Left lung (tissue), 10 donors: ENCODE results near the gene HSPA6. TPM values are rescaled to one million over a fixed set of nuclear protein-coding genes. Genes with fewer than 3 reads are reported as not detected.
"Not testable (repeated sequence)": the region's sequence is repeated elsewhere in the genome, so short reads cannot be mapped to it uniquely, and the experiment has no call there.

Experiments
- ATAC-seq: fragments of 200-7000 bp; cut with Tn5 transposase; one replicate; pipeline ENCODE4 v1.9.1; 2020; ENCODE audit warnings: moderate library complexity
- DNase-seq, 4 donors: peaks; one replicate each; pipeline ENCODE4 v3.0.0-alpha.2; 2013 to 2020
- H3K27ac ChIP-seq, 2 donors: fragments of 200-600 bp; sonication (generic) in 1 of 2; one replicate each; pipeline versions ENCODE4 v1.5.0 to v1.8.0; 2020 to 2021
- H3K27me3 ChIP-seq, 2 donors: fragments of 200-600 bp; sonication (generic) in 1 of 2; one replicate each; pipeline versions ENCODE4 v1.5.0 to v1.8.0; 2020 to 2021
- H3K36me3 ChIP-seq, 2 donors: fragments of 200-600 bp; sonication (generic) in 1 of 2; one replicate each; pipeline versions ENCODE4 v1.5.0 to v1.8.0; 2020 to 2021
- H3K4me1 ChIP-seq, 2 donors: fragments of 200-600 bp; one replicate each; pipeline ENCODE4 v1.8.0; 2021
- H3K4me3 ChIP-seq, 2 donors: fragments of 200-600 bp; sonication (generic) in 1 of 2; one replicate each; pipeline versions ENCODE4 v1.5.0 to v1.8.0; 2020 to 2021; ENCODE audit warnings: mild to moderate bottlenecking in 1 of 2
- H3K9me3 ChIP-seq, 2 donors: fragments of 200-600 bp; sonication (generic) in 1 of 2; one replicate each; pipeline versions ENCODE4 v1.5.0 to v1.8.0; 2020 to 2021
- intact Hi-C, 2 donors: fragments of 100-400 bp; cut with DNase I; formaldehyde crosslinking; loops; one replicate each; pipeline versions ENCODE4 v1.11.2 to v1.14.2; 2022
- polyA plus RNA-seq, 6 donors: library from polyadenylated mRNA; unstranded; fragments of 120-200 nt; gene quantifications; one replicate each; pipeline ENCODE4 v1.2.1, GENCODE V29; 2013; ENCODE audit not compliant: insufficient read length in 6 of 6
- total RNA-seq, 2 donors: library from RNA; stranded (reverse); fragmentation: NEBNext Ultra II Directional; extraction: Animal tissue kit (Norgen Biotek cat#: 25700); gene quantifications; one replicate each; pipeline ENCODE4 v1.2.1, GENCODE V29; 2021
- TF ChIP-seq, protein P1 (sequence below), 2 donors: fragments of 200-600 bp; sonication (generic) in 1 of 2; IDR thresholded peaks; one replicate each; pipeline versions ENCODE4 v1.5.0 to v1.8.0; 2021; ENCODE audit warnings: antibody characterized with exemption in 2 of 2
- donor health status: DM: no; HTN: yes; CAD: no.
- donor health status: DM: no; HTN: no; CAD: no.

HSPA6 gene
- total and polyA plus RNA-seq, 8 donors: 0.60 to 18.7 (median 1.2) TPM

DNA sequence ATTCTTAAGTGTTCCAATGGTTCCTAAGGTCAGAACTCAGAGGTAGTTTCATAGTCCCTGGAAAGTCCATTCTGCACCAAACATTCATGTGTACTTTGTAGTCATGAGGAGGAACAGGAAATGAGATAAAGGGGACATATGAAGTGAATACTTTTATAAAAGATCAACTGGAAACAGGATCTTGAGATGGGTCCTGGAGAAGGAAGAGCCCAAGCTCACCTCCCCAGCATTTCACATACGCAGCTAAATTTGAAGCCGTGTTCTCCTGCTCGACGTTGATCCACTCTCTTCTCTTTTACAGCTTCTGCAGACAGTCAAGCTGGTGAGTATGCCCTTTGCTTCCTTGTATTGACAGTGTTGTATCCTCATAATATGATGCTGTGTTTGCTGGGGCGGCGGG is 18.7 kb upstream of the HSPA6 start:
- ATAC-seq: no peak
- peak overlapping the region; percentile 70 to 92 for H3K27ac ChIP-seq
- intact Hi-C loops: no loop called here

DNA sequence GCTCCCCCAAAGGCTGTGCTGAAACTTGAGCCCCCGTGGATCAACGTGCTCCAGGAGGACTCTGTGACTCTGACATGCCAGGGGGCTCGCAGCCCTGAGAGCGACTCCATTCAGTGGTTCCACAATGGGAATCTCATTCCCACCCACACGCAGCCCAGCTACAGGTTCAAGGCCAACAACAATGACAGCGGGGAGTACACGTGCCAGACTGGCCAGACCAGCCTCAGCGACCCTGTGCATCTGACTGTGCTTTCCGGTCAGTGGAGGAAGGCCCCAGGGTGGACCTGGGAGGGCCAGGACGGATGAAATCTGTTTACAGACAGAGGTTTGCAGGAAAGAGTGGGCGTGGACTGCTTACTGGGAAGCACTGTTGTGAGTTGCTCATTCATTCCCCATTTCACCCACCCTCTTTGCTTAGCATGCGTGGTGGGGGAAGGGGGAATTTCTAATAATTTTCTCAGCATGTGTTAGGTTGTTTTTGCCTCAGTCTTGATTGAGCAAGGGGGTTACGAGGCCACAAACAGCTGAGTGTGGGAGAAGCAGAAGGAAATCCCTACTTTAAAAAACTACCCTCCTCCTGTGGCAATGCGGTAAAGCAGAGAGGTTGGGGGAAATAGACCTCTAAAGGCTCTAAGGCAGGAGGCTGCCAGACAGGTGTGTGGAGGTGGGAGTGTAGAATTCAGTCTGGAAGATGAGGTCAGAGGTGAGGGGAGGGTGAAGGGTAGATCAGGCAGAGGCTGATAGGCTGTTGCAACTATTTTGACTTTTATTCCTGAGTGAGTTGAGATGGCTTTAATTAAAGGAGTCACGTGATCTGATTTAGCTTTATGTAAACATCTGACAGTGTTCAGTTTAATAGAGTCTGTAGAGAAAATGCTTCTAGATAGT is 17.8 kb upstream of the HSPA6 start:
- Histone ChIP-seq H3K27ac (peak overlapping the region; percentile 70 to 92), H3K4me1 (peaks cover 9 to 75% of the 10 kb centered on the region in 2 donors), H3K36me3 (peaks cover 0 to 30% of the 10 kb centered on the region in 2 donors), H3K4me3 (peak overlapping the region; percentile 1 to 49), H3K9me3 (no peaks in the 10 kb centered on the region), H3K27me3 (no peaks in the 10 kb centered on the region)
- intact Hi-C loops: no loop called here
- ATAC-seq (peak; percentile 63), DNase-seq (peak in 2 of 4 donors; percentile 79 to 86)
- TF ChIP-seq, protein P1, sequence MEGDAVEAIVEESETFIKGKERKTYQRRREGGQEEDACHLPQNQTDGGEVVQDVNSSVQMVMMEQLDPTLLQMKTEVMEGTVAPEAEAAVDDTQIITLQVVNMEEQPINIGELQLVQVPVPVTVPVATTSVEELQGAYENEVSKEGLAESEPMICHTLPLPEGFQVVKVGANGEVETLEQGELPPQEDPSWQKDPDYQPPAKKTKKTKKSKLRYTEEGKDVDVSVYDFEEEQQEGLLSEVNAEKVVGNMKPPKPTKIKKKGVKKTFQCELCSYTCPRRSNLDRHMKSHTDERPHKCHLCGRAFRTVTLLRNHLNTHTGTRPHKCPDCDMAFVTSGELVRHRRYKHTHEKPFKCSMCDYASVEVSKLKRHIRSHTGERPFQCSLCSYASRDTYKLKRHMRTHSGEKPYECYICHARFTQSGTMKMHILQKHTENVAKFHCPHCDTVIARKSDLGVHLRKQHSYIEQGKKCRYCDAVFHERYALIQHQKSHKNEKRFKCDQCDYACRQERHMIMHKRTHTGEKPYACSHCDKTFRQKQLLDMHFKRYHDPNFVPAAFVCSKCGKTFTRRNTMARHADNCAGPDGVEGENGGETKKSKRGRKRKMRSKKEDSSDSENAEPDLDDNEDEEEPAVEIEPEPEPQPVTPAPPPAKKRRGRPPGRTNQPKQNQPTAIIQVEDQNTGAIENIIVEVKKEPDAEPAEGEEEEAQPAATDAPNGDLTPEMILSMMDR (IDR thresholded peaks at IDR 0.05): no peak

More for the DNA sequence above, 18.7 kb upstream of the HSPA6 start:
- Histone ChIP-seq H3K9me3 (no peaks in the 10 kb centered on the region), H3K27me3 (no peaks in the 10 kb centered on the region), H3K4me3 (peak overlapping the region; percentile 1 to 49), H3K4me1 (peaks cover 5 to 74% of the 10 kb centered on the region in 2 donors), H3K36me3 (peaks cover 0 to 21% of the 10 kb centered on the region in 2 donors)
- TF ChIP-seq, protein P1 (IDR thresholded peaks at IDR 0.05): no peak
- no peak for DNase-seq

DNA sequence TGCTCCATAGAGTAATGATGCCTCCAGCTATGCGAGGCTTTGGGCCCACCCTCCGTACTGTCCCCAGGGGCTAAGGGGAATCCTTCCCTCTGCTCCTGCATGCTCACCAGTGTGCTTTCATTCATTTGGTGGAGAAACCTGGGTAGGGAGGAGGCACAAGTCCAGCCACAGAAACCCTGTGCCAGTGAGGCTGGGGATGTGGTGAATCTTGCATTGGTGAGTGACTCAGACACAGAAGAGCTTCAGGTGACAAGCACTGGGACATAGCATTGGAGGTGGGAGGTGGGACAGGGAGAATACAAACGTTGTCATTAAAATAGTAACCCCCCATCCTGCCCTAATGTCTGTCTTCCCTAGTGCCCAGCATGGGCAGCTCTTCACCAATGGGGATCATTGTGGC is 13.9 kb upstream of the HSPA6 start:
- TF ChIP-seq, protein P1 (IDR thresholded peaks at IDR 0.05): no peak
- no peaks in the 10 kb centered on the region for H3K27me3 ChIP-seq
- peaks cover 0 to 40% of the 10 kb centered on the region in 2 donors for H3K36me3 ChIP-seq
- DNase-seq: no peak
- H3K9me3 ChIP-seq: no peaks in the 10 kb centered on the region
- H3K27ac ChIP-seq: no peak overlapping the region
- peaks cover 12 to 69% of the 10 kb centered on the region in 2 donors for H3K4me1 ChIP-seq
- no peak overlapping the region for H3K4me3 ChIP-seq
- intact Hi-C loops: no loop called here
- no peak for ATAC-seq

DNA sequence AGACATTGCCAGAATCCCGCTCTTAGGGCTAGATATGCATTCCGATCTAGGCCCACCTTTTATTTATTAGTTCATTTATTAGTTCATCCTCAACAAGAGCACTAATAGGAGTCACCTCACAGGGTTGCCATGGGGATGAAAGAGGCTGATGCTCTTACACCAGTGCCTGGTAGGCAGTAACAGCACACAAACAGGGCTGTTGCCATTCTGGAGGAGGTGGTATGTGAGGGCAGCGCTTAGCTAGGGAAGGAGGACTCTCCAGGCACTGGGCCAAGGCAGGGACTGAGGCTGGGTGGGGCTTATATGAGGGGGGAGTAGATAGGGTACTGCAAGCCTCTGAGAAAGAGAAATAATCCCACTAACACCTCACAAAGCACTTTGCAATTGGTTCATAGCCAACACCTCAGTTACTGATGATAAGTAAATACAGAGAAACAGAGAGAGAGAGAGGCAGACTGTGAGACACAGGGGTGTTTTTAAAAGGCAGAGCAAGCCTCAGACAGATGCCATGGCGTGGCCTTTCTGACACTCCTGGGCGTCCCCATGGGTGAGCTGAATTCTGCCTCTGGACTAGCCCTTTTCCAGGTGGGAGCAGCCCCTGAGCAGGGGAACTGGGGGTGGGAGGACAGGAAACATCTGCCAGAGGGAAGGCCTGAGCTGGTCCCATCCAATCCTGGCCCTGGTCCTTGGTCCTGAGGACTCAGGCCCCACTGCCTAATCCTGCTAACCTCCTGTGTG is 13.2 kb upstream of the HSPA6 start:
- TF ChIP-seq, protein P1 (IDR thresholded peaks at IDR 0.05): no peak
- DNase-seq: peak in 3 of 4 donors; percentile 31 to 83 (median 74)
- H3K27ac ChIP-seq: peak overlapping the region in 1 of 2 donors; percentile 53

DNA sequence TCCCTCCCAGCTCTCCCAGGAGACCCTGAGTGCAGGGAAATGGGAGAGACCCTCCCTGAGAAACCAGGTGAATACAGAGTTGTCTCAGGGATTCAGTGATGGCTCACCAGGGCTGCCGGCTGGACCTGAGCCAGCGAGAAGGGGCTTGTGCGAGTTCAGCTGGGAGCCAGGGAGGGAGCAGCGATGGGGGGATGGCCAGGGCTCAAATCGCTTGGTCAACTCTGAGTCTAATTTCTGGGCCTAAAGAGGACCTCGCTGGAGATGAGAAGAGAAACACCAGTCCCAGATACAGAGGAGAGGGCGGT is 12.6 kb upstream of the HSPA6 start:
- ATAC-seq (no peak), DNase-seq (peak in 1 of 4 donors; percentile 69)
- no peaks in the 10 kb centered on the region for H3K27me3 ChIP-seq
- TF ChIP-seq, protein P1 (IDR thresholded peaks at IDR 0.05): no peak
- H3K9me3 ChIP-seq: no peaks in the 10 kb centered on the region
- intact Hi-C loops: no loop called here
- peak overlapping the region in 1 of 2 donors; percentile 53 for H3K27ac ChIP-seq
- H3K36me3 ChIP-seq: peaks cover 0 to 41% of the 10 kb centered on the region in 2 donors
- peaks cover 12 to 63% of the 10 kb centered on the region in 2 donors for H3K4me1 ChIP-seq
- no peak overlapping the region for H3K4me3 ChIP-seq

More for the DNA sequence above, 13.2 kb upstream of the HSPA6 start:
- Histone ChIP-seq H3K9me3 (no peaks in the 10 kb centered on the region), H3K36me3 (peaks cover 0 to 41% of the 10 kb centered on the region in 2 donors), H3K4me3 (no peak overlapping the region), H3K27me3 (no peaks in the 10 kb centered on the region), H3K4me1 (peaks cover 12 to 64% of the 10 kb centered on the region in 2 donors)
- ATAC-seq: peak; percentile 78
- intact Hi-C loops: no loop called here

DNA sequence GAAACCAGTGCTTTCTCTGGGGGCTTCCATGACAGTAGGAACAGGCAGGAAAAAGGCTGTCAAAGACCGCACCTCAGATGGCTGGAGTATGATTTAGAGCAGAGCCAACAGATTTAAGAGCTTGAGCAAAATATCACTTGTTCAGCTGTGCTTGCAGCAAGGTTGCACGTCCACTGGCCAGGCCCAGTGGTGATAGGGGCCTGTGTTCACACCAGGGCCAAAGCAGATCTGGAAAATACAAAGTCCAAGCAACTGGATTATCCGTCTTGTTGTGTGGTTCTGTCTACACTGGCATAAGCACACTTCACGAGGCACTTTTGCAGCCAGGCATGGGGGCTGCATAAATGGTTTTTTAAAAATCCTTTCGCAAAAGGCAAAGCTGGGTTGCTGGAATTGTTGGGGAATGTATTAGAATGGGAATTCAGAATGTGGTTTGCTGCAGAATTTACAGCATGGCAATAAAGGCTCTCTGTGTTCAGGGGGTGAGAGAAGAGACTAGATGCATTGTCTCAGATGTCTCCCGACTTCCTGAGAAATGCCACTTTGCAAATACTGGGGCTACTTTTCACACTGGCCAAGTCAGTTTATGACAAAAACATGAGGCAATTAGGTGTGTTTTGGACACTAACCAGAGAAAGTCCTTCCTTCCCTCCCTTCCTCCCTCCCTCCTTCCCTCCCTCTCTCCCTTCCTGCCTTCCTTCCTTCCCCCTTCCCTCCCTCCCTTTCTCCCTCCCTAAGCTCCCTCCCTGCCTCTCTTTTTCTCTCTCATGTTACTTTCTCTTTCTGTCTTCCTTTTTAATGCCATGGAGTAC is 11.5 kb upstream of the HSPA6 start:
- H3K4me3 ChIP-seq, H3K27me3 ChIP-seq, intact Hi-C loops, H3K9me3 ChIP-seq, DNase-seq, ATAC-seq: not testable (repeated sequence)
- peaks cover 12 to 55% of the 10 kb centered on the region in 2 donors for H3K4me1 ChIP-seq
- peaks cover 0 to 42% of the 10 kb centered on the region in 2 donors for H3K36me3 ChIP-seq
- H3K27ac ChIP-seq: peak overlapping the region in 1 of 2 donors; percentile 51

DNA sequence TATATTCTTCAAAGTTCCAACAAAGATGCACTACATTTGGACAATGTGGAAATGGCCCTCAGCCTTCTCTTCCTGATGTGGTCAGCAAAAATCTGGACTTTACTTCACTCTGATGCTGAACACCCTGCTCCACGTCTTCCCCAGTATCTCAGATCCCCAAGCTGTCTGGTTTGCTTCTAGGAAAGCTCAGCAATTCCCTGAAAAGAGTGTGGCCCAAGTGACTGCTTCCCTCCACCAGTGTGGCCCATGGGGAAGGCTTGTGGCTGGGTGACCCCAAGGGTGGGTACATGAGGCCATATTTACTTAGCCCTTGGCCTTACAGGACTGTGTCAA is 10.9 kb upstream of the HSPA6 start:
- ATAC-seq, H3K27me3 ChIP-seq, H3K4me3 ChIP-seq, DNase-seq, intact Hi-C loops, H3K9me3 ChIP-seq: not testable (repeated sequence)
- Histone ChIP-seq H3K4me1 (peaks cover 12 to 49% of the 10 kb centered on the region in 2 donors), H3K36me3 (peaks cover 0 to 48% of the 10 kb centered on the region in 2 donors), H3K27ac (peak overlapping the region; percentile 57 to 81)
